Renal pelvis (tissue), 4 donors: Measurements from ENCODE around the gene SEC31A. TPM values are rescaled to one million over a fixed set of nuclear protein-coding genes. Genes with fewer than 3 reads are reported as not detected.
"Not testable (repeated sequence)": the region's sequence is repeated elsewhere in the genome, so short reads cannot be mapped to it uniquely, and the experiment has no call there.

Source experiments
- DNase-seq: peaks from one replicate; pipeline ENCODE4 v3.0.0-alpha.2; 2013
- polyA plus RNA-seq, 3 donors: library from polyadenylated mRNA; unstranded; fragments of 120-200 nt; gene quantifications; one replicate each; pipeline ENCODE4 v1.2.1, GENCODE V29; 2013; ENCODE audit not compliant: insufficient read length in 3 of 3

SEC31A gene
- polyA plus RNA-seq, 3 donors: 212 to 259 (median 243) TPM

- DNase-seq: no peak
These were observed 39.6 kb downstream of the SEC31A start for GRCh38 chr4:82851318-82851717.

GRCh38 chr4:82850684-82851083 lies 40.3 kb downstream of the SEC31A start:
- no peak for DNase-seq

GRCh38 chr4:82848706-82849105 lies 42.2 kb downstream of the SEC31A start:
- DNase-seq: no peak

- DNase-seq: no peak
These were observed 48.4 kb downstream of the SEC31A start for GRCh38 chr4:82842593-82842992.

GRCh38 chr4:82839624-82840023 lies 51.3 kb downstream of the SEC31A start:
- no peak for DNase-seq

GRCh38 chr4:82833696-82834313 lies 57.1 kb downstream of the SEC31A start:
- no peak for DNase-seq

- DNase-seq: not testable (repeated sequence)
These were observed 57.9 kb downstream of the SEC31A start for GRCh38 chr4:82833060-82833459.

GRCh38 chr4:82825425-82825824 lies 65.5 kb downstream of the SEC31A start:
- no peak for DNase-seq

- no peak for DNase-seq
These were observed 67.9 kb downstream of the SEC31A start for GRCh38 chr4:82823062-82823461.

- DNase-seq: no peak
These were observed 70.3 kb downstream of the SEC31A start for GRCh38 chr4:82820689-82821088.

GRCh38 chr4:82818664-82819662 lies 72.0 kb downstream of the SEC31A start:
- DNase-seq: no peak

- not testable (repeated sequence) for DNase-seq
These were observed 74.1 kb downstream of the SEC31A start for GRCh38 chr4:82816874-82817273.

GRCh38 chr4:82814034-82814433 lies 76.9 kb downstream of the SEC31A start:
- no peak for DNase-seq

GRCh38 chr4:82811838-82812341 lies 79.1 kb downstream of the SEC31A start:
- peak; percentile 36 for DNase-seq

- DNase-seq: no peak
These were observed 79.6 kb downstream of the SEC31A start for GRCh38 chr4:82811392-82811791.

- no peak for DNase-seq
These were observed 80.8 kb downstream of the SEC31A start for GRCh38 chr4:82810176-82810575.

- no peak for DNase-seq
These were observed 81.3 kb downstream of the SEC31A start for GRCh38 chr4:82809619-82810018.

GRCh38 chr4:82803746-82804145 lies 87.2 kb downstream of the SEC31A start:
- no peak for DNase-seq

- DNase-seq: no peak
These were observed 88.0 kb downstream of the SEC31A start for GRCh38 chr4:82802911-82803310.

GRCh38 chr4:82801910-82802521 lies 88.9 kb downstream of the SEC31A start:
- DNase-seq: peak; percentile 19

GRCh38 chr4:82799006-82799881 lies 91.7 kb downstream of the SEC31A start:
- peak; percentile 11 for DNase-seq
